ENCODE measurements around the gene MAK.
"Not testable (repeated sequence)": the region's sequence is repeated elsewhere in the genome, so short reads cannot be mapped to it uniquely, and the experiment has no call there.

The MAK gene

DNA sequence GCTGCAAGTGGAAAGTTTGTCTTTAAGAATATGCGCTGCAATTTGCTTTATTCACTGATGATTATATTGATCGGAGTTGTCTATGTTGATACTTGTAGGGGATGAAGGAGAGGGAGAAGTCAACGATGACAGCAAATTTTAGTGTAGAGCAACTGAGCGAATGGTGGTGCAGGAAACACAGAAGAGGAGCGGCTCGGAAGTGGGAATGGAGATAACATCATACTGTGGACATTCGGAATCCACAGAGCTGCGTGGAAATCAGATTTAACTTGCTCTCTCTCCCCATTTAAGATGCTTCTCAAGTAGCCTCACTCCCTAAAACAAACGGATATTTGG is 91.5 kb downstream of the MAK start:
- TF ChIP-seq, protein P1, sequence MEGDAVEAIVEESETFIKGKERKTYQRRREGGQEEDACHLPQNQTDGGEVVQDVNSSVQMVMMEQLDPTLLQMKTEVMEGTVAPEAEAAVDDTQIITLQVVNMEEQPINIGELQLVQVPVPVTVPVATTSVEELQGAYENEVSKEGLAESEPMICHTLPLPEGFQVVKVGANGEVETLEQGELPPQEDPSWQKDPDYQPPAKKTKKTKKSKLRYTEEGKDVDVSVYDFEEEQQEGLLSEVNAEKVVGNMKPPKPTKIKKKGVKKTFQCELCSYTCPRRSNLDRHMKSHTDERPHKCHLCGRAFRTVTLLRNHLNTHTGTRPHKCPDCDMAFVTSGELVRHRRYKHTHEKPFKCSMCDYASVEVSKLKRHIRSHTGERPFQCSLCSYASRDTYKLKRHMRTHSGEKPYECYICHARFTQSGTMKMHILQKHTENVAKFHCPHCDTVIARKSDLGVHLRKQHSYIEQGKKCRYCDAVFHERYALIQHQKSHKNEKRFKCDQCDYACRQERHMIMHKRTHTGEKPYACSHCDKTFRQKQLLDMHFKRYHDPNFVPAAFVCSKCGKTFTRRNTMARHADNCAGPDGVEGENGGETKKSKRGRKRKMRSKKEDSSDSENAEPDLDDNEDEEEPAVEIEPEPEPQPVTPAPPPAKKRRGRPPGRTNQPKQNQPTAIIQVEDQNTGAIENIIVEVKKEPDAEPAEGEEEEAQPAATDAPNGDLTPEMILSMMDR (IDR thresholded peaks at IDR 0.05; ENCODE audit: borderline replicate concordance, control extremely low read depth, extremely low read depth, insufficient read depth, missing control alignments), result no peak
- in situ Hi-C loops (cut with MboI; ENCODE audit: low sequenced_read_pairs, unreplicated experiment), result no loop called here
- no peak for DNase-seq (ENCODE audit: low spot score)

DNA sequence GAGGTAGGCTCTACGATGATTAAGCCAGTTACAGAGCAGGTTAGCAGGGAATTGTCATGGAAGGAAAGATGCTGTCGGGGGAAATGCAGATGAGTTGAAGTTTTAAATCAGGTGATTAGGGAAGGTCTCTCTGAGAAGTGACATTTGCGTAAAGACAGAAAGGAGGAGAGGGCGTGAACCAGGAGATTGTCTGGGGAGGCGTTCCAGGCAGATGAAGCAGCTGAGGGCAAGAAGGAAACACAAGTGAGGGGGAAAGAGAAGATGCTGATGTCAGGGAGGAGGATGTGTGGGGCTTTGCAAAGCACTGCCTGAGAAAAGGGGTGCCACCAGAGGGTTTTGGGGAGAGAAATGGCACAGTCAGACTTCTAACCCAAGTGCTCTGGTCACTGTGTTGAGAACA is 93.2 kb downstream of the MAK start:
- DNase-seq (ENCODE audit: low spot score), result no peak
- TF ChIP-seq, protein P1 (IDR thresholded peaks at IDR 0.05; ENCODE audit: borderline replicate concordance, control extremely low read depth, extremely low read depth, insufficient read depth, missing control alignments), result no peak
- in situ Hi-C loops (cut with MboI; ENCODE audit: low sequenced_read_pairs, unreplicated experiment), result no loop called here

DNA sequence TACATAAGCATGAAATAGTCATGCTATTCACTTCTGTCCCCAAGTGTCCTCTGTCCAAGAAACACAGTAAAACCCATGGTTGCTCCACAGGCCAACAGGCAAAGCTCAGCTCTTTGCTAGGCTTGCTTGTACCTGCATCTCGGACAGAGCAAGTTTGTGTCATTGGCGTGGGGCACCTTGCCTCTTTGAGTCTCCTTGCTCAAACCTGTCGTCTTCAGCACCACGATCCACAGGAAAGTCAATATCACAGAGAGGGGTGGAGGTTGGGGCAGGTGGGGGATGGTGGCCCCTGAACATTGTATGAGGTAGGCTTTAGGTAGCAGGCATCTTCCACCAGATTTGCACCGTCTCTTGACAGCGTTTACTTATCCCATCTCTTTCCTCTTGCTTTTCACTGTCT is 94.8 kb downstream of the MAK start:
- in situ Hi-C loops (cut with MboI; ENCODE audit: low sequenced_read_pairs, unreplicated experiment), result no loop called here
- DNase-seq (ENCODE audit: low spot score), result no peak
- TF ChIP-seq, protein P1 (IDR thresholded peaks at IDR 0.05; ENCODE audit: borderline replicate concordance, control extremely low read depth, extremely low read depth, insufficient read depth, missing control alignments), result no peak

DNA sequence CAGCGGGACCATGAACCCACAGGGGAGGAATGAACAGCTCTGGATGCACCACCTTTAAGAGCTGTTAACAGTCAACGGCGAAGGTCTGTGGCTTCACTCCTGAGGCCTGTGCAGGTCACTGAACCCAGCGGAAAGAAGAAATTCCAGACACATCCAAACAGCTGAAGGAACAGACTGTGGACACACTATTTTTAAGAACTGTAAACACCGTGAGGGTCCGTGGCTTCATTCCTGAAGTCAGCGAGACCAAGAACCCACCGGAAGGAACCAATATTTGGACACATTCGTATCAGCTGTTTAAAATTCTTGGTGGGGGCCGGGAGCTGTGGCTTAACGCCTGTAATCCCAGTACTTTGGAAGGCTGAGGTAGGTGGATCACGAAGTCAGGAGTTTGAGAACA is 96.1 kb downstream of the MAK start:
- in situ Hi-C loops (cut with MboI; ENCODE audit: low sequenced_read_pairs, unreplicated experiment), result no loop called here
- no peak for DNase-seq (ENCODE audit: low spot score)

DNA sequence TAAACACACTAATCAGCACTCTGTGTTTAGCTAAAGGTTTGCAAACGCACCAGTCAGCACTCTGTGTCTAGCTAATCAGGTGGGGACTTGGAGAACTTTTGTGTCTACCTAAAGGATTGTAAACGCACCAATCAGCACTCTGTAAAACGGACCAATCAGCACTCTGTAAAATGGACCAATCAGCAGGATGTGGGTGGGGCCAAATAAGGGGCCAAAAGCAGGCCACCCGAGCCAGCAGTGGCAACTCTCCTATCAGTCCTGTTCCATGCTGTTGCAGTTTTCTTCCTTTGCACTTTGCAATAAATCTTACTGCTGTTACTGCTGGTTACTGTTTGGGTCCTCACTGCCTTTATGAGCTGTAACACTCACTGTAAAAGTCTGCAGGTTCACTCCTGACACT is 96.7 kb downstream of the MAK start:
- DNase-seq (ENCODE audit: low spot score); in situ Hi-C loops (cut with MboI; ENCODE audit: low sequenced_read_pairs, unreplicated experiment): not testable (repeated sequence)

More for the DNA sequence above, 96.1 kb downstream of the MAK start:
- TF ChIP-seq, protein P1 (IDR thresholded peaks at IDR 0.05; ENCODE audit: borderline replicate concordance, control extremely low read depth, extremely low read depth, insufficient read depth, missing control alignments), result no peak

DNA sequence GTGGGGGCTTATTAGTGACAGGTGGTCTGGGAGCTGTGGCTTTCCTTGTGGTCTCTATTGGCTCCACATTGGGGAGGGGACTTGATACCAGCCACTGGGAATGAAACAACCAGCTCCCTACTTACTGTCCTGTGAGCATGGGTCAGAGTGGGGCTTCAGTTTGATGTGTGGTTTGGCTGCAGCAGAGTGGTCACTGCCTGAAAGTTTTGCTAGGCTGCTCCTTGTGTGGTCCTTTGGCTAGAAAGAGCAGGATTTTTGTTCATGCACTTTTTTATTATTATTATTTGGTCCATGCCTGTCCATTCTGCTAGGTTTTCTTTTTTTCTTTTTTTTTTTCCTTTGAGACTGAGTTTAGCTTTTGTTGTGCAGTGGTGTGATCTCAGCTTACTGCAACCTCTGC is 98.3 kb downstream of the MAK start:
- in situ Hi-C loops (cut with MboI; ENCODE audit: low sequenced_read_pairs, unreplicated experiment), result no loop called here
- TF ChIP-seq, protein P1 (IDR thresholded peaks at IDR 0.05; ENCODE audit: borderline replicate concordance, control extremely low read depth, extremely low read depth, insufficient read depth, missing control alignments), result no peak
- no peak for DNase-seq (ENCODE audit: low spot score)

DNA sequence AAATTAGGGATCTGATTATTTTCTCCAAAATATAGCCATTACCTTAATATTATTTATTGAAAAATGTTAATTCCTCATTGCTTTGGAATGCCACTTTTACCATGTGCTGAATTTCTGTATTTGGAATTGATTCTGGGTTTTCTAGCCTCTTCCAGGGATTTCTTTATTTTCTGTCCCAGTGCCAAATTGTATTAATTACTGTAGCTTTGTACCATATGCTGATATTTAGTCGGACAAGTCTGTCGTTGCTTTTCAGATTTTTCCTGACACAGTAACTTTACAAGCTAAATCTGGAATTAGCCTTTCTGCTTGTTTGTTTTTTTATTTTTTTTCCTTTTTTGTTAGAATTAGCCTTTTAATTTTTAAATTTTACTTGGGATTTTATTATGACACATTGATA is 101.6 kb downstream of the MAK start:
- TF ChIP-seq, protein P1 (IDR thresholded peaks at IDR 0.05; ENCODE audit: borderline replicate concordance, control extremely low read depth, extremely low read depth, insufficient read depth, missing control alignments), result no peak
- in situ Hi-C loops (cut with MboI; ENCODE audit: low sequenced_read_pairs, unreplicated experiment), result no loop called here

More for the DNA sequence above, 101.6 kb downstream of the MAK start:
- no peak for DNase-seq (ENCODE audit: low spot score)

All from GM13976 (cell line).